Pancreas (tissue), 10 donors: Measurements from ENCODE around the gene CEBPZOS. TPM values are rescaled to one million over a fixed set of nuclear protein-coding genes. Genes with fewer than 3 reads are reported as not detected.
A peak's percentile ranks its signal among the peaks of the same experiment; 100 is the strongest.
"Not testable (repeated sequence)": the region's sequence is repeated elsewhere in the genome, so short reads cannot be mapped to it uniquely, and the experiment has no call there.

Source experiments
- ATAC-seq, 4 donors: fragments of 200-7000 bp; cut with Tn5 transposase; one replicate each; pipeline versions ENCODE4 v1.8.0 to v1.9.1; 2020; ENCODE audit warnings: mild to moderate bottlenecking in 4 of 4, moderate library complexity in 4 of 4
- DNase-seq, 6 donors: peaks; one replicate each; pipeline ENCODE4 v3.0.0-alpha.2; 2020
- FAIRE-seq: peaks from 2 replicates; lab custom pipeline; 2012; peaks lifted over from hg19 to GRCh38; lab: Jason Lieb, UNC
- H3K27ac ChIP-seq, 4 donors: fragments of 200-600 bp; sonication (generic); 1 replicate in 3 of 4; 2 replicates in 1 of 4; pipeline versions ENCODE4 v1.5.0 to v1.8.0; 2020
- H3K27me3 ChIP-seq, 4 donors: fragments of 200-600 bp; one replicate each; pipeline ENCODE4 v1.8.0; 2021
- H3K36me3 ChIP-seq, 3 donors: fragments of 200-600 bp; sonication (generic) in 1 of 3; one replicate each; pipeline versions ENCODE4 v1.5.0 to v1.8.0; 2020 to 2021
- H3K4me1 ChIP-seq, 3 donors: fragments of 200-600 bp; one replicate each; pipeline ENCODE4 v1.8.0; 2021
- H3K4me3 ChIP-seq, 4 donors: fragments of 200-600 bp; sonication (generic) in 2 of 4; one replicate each; pipeline versions ENCODE4 v1.5.0 to v1.8.0; 2020 to 2021
- H3K9me3 ChIP-seq, 4 donors: fragments of 200-600 bp; one replicate each; pipeline ENCODE4 v1.8.0; 2021
- CTCF ChIP-seq, 4 donors: fragments of 200-600 bp; sonication (generic) in 3 of 4; IDR thresholded peaks; one replicate each; pipeline versions ENCODE4 v1.5.0 to v1.8.0; 2021; ENCODE audit warnings: antibody characterized with exemption in 4 of 4
- WGBS, 2 donors: extraction: QIAGEN DNeasy Blood & Tissue Kit; methylation state at CpG; one replicate each; pipeline ENCODE4 v1.1.7; 2013; 5-methylcytosine and 5-hydroxymethylcytosine counted together
- intact Hi-C, 3 donors: fragments of 100-400 bp; cut with DNase I; formaldehyde crosslinking; loops; one replicate each; pipeline versions ENCODE4 v1.11.1 to v1.14.2; 2022
- polyA plus RNA-seq, 2 donors: library from polyadenylated mRNA; stranded (reverse); fragments of 200-250 nt; gene quantifications; one replicate each; pipeline ENCODE4 v1.2.3, GENCODE V29; 2013
- total RNA-seq, 6 donors: library from RNA; stranded (reverse); fragmentation: NEBNext Ultra II Directional in 4 of 6; extraction: Animal tissue kit (Norgen Biotek cat#: 25700) in 4 of 6; gene quantifications; one replicate each; pipeline versions ENCODE4 v1.2.1 to v1.2.4, GENCODE V29; 2021 to 2023
- donor health status: healthy with polysubstance abuse.
- donor health status: DM: no; HTN: no; CAD: no; lungs with moderate emphysema.
- donor health status: DM: no; HTN: no; CAD: no.
- donor health status: control.
- donor health status: control.
- donor health status: Bipolar disorder and iron deficiency.
- donor health status: DM: yes; HTN: yes; CAD: no.
- donor health status: DM: no; HTN: no; CAD: no.
- donor health status: DM: no; HTN: no; CAD: no.
- donor health status: DM: yes; HTN: yes; CAD: no.

The CEBPZOS gene
- total and polyA plus RNA-seq, 8 donors, result 13.7 to 35.3 (median 16.4) TPM

DNA sequence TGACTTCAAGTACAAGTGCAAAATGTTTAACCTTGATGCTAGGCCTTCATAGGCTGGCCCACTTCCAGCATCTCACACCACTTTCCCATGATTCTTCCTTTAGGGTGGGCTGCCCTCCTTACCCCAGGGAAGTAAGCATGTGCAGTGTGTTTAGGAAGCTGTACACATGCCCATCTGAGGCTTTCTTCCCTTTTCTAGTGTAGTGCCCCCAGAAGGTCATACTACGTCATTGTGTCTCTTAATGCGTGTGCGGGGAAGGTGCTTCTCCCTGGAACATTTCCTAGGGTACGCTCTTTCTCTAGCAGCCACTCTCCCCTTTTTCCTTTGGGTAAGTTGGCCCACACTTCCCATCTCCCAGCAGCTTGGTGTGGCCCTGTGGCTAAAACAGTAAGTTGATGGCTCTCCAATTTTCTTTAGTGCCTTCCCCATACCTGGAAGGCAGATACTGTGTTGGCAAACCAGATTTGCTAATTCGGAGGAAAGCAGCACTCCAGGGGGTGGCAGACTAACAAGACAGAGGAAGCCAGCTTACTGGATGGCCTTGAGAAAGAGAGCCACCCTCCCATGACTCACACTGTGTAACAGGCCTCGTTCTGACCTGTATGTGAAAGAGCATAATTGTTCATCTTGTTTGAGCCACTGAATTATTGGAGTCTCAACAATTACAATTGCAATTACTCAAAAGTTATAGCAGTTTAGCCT lies 6.7 kb upstream of the CEBPZOS start:
- Histone ChIP-seq H3K36me3 (no peaks in the 10 kb centered on the region), H3K27ac (peak overlapping the region; percentile 18 to 69 (median 45)), H3K27me3 (no peaks in the 10 kb centered on the region), H3K9me3 (no peaks in the 10 kb centered on the region), H3K4me3 (no peak overlapping the region), H3K4me1 (no peaks in the 10 kb centered on the region)
- peak; percentile 70 to 99 (median 92) for ATAC-seq
- TF ChIP-seq CTCF (IDR thresholded peaks at IDR 0.05), result no peak
- WGBS, 2 donors, result 71 to 72% methylated on average over 6 of the region's 6 CpGs
- FAIRE-seq, result no peak
- intact Hi-C loops, result no loop called here
- peak in 3 of 6 donors; percentile 30 to 60 (median 47) for DNase-seq

- Histone ChIP-seq H3K36me3 (no peaks in the 10 kb centered on the region), H3K4me1 (no peaks in the 10 kb centered on the region), H3K4me3 (no peak overlapping the region), H3K9me3 (no peaks in the 10 kb centered on the region), H3K27me3 (no peaks in the 10 kb centered on the region), H3K27ac (peak overlapping the region in 2 of 4 donors; percentile 5 to 69)
- WGBS, 2 donors, result 77 to 86% methylated on average over 4 of the region's 4 CpGs
- FAIRE-seq, result no peak
- ATAC-seq, result no peak
- intact Hi-C loops, result no loop called here
- no peak for TF ChIP-seq CTCF (IDR thresholded peaks at IDR 0.05)
- no peak for DNase-seq
These were observed 6.0 kb upstream of the CEBPZOS start for GRCh38 chr2:37190290-37190689.

DNA sequence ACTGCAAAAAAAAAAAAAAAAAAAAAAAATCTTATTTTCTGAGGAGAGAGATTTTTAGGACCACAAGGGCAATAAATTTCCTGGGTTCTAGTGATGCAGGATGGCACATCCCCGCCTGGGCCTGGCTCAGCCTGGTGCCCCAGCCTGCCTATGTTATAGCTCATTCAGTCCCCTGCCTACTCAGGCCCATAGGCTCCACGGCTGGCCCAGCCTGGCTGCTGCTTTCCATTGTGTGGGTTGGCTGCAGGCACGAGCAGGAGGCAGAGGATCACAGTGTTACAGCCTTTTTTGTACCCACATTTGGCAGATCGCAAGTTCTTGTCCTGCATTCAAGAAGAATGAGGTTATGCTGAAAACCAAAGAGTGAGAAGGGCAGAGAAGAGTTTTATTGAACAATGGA lies 5.0 kb upstream of the CEBPZOS start:
- TF ChIP-seq CTCF (IDR thresholded peaks at IDR 0.05), result no peak
- DNase-seq (no peak), ATAC-seq (no peak), FAIRE-seq (no peak)
- Histone ChIP-seq H3K27ac (no peak overlapping the region), H3K27me3 (no peaks in the 10 kb centered on the region), H3K36me3 (no peaks in the 10 kb centered on the region), H3K9me3 (no peaks in the 10 kb centered on the region), H3K4me1 (no peaks in the 10 kb centered on the region), H3K4me3 (no peak overlapping the region)
- WGBS, 2 donors, result 80 to 87% methylated on average over 4 of the region's 4 CpGs
- intact Hi-C loops, result no loop called here

DNA sequence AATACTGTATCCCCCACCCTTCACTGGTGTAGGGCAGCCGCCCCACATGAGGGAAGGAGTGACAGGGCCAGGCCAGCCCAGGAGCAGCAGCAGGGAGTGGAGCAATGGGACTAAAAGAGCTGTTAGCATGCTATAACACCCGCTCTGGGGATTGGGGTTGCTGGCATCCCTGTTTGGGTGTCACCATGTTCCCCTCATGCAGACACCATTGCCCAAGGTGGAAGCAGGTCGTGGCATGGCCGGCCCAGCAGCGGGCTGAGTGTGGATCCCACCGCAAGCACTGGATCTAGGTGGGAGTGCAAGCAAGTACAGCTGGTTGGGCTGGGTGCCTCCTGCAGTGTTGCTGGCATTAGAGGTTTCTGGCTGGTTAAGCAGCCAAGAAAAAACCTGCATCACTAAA lies 4.5 kb upstream of the CEBPZOS start:
- Histone ChIP-seq H3K27me3 (no peaks in the 10 kb centered on the region), H3K36me3 (no peaks in the 10 kb centered on the region), H3K9me3 (no peaks in the 10 kb centered on the region), H3K4me1 (no peaks in the 10 kb centered on the region), H3K27ac (no peak overlapping the region), H3K4me3 (no peak overlapping the region)
- FAIRE-seq (no peak), ATAC-seq (no peak), DNase-seq (no peak)
- TF ChIP-seq CTCF (IDR thresholded peaks at IDR 0.05), result no peak
- intact Hi-C loops, result no loop called here
- WGBS, 2 donors, result 82 to 87% methylated on average over 6 of the region's 6 CpGs

- H3K9me3 ChIP-seq, result no peaks in the 10 kb centered on the region
- no peaks in the 10 kb centered on the region for H3K36me3 ChIP-seq
- H3K27me3 ChIP-seq, result no peaks in the 10 kb centered on the region
- no peak overlapping the region for H3K4me3 ChIP-seq
- H3K4me1 ChIP-seq, result peaks cover 0 to 4% (median 0%) of the 10 kb centered on the region in 3 donors
- 81% methylated on average over 1 of the region's 1 CpG for WGBS, 2 donors
- TF ChIP-seq CTCF (IDR thresholded peaks at IDR 0.05), result no peak
- intact Hi-C loops, result no loop called here
- no peak for DNase-seq
- H3K27ac ChIP-seq, result no peak overlapping the region
- no peak for FAIRE-seq
- no peak for ATAC-seq
These were observed 3.7 kb upstream of the CEBPZOS start for GRCh38 chr2:37192551-37192950.

DNA sequence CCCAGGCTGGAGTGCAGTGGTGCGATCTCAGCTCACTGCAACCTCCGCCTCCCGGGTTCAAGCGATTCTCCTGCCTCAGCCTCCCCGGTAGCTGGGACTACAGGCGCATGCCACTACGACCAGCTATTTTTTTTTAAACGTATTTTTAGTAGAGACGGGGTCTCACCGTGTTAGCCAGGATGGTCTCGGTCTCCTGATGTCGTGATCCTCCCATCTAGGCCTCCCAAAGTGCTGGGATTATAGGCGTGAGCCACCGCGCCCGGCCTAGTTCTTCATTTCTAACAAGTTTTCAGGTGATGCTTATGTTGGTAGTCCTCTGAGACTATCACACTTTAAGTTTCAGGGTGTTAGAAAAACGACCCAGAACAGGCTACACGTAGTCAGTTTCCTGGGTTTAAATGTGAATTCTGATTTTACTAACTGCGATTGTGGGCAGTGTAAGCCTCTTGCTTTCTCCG lies 405 bp upstream of the CEBPZOS start:
- WGBS, 2 donors, result 79% methylated on average over 20 of the region's 20 CpGs
- Histone ChIP-seq H3K4me3 (peak overlapping the region; percentile 43 to 76 (median 64)), H3K27ac (peak overlapping the region; percentile 28 to 89 (median 79))
- intact Hi-C loops, H3K36me3 ChIP-seq, H3K9me3 ChIP-seq, ATAC-seq, H3K27me3 ChIP-seq, H3K4me1 ChIP-seq, DNase-seq, FAIRE-seq: not testable (repeated sequence)
